ENCODE measurements around the gene FOS. TPM values are rescaled to one million over a fixed set of nuclear protein-coding genes. Genes with fewer than 3 reads are reported as not detected.

Gene FOS
- polyA plus RNA-seq, 1 donor from 2014 or later, result 296 TPM

DNA sequence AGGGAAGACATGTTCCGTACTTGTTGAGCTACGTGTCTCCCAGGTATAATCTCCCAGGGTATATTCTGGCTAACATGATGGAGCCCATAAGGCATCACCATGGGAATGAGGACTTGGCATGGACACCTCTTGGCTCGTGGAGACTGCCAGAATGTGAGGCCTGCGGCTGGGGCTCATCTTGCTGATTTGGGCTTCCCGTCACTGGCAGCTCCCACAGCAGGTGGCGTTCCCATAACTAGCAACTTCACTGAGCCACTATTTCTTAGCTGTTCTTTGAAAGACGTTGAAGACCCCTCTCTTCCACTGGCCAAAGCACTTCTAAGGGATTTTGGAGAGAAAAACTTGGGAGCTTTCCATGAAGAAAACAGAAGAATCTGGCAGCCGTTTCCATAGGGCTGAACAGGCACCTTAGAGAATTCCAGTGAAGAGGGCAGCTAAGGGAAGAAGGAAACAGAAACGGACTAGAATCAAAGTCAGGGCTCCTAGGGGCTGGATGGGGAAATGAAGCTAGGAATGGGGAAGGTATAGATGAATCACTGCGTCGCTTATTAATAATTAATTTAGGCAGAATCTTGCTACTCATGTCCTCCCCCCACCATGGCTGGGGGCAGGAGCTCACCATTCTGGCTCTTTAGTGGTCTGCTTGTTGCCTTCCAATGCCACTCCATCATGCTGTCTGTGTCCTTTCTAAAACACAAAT lies 39.7 kb upstream of the FOS start:
- H3K9me2 ChIP-seq (ENCODE audit: insufficient read depth, low read length), result no peaks in the 10 kb centered on the region
- H3K36me3 ChIP-seq (ENCODE audit: insufficient read depth, low read length), result no peaks in the 10 kb centered on the region
- TF ChIP-seq REST (IDR thresholded peaks at IDR 0.05; ENCODE audit: borderline replicate concordance) (no peak), RAD21 (conservative IDR thresholded peaks at IDR 0.05) (no peak), POLR2AphosphoS5 (IDR thresholded peaks at IDR 0.05) (no peak), SMC3 (conservative IDR thresholded peaks at IDR 0.05; ENCODE audit: poor library complexity) (no peak), MXI1 (conservative IDR thresholded peaks at IDR 0.05; ENCODE audit: poor library complexity, severe bottlenecking) (no peak), EP300 (conservative IDR thresholded peaks at IDR 0.05; ENCODE audit: poor library complexity, severe bottlenecking) (no peak), CTCF (IDR thresholded peaks at IDR 0.05; ENCODE audit: poor library complexity, severe bottlenecking) (no peak)
- H3K4me2 ChIP-seq (ENCODE audit: low read length), result peak overlapping the region; percentile 27
- H3K27me3 ChIP-seq (ENCODE audit: insufficient read depth, low read depth, low read length), result no peaks in the 10 kb centered on the region
- H2AFZ ChIP-seq (ENCODE audit: low read depth, low read length), result no peak overlapping the region
- H3K9me3 ChIP-seq (ENCODE audit: low read length), result no peaks in the 10 kb centered on the region
- no peaks in the 10 kb centered on the region for H3K79me2 ChIP-seq (replicated peaks; ENCODE audit: insufficient read depth, low read length)
- H3K4me3 ChIP-seq (ENCODE audit: low read length), result peak overlapping the region; percentile 56
- H4K20me1 ChIP-seq (ENCODE audit: insufficient read depth), result no peaks in the 10 kb centered on the region
- H3K27ac ChIP-seq (ENCODE audit: low read length), result peak overlapping the region; percentile 96
- peak overlapping the region; percentile 69 for H3K9ac ChIP-seq (ENCODE audit: low read length)
- H3F3A ChIP-seq (ENCODE audit: insufficient read depth, low read length, poor library complexity, severe bottlenecking), result peaks cover 7% of the 10 kb centered on the region

GRCh38 chr14:75240781-75241180 lies 37.8 kb upstream of the FOS start:
- Histone ChIP-seq H3K4me2 (ENCODE audit: low read length) (no peak overlapping the region), H3K9me2 (ENCODE audit: insufficient read depth, low read length) (no peaks in the 10 kb centered on the region), H3K4me3 (ENCODE audit: low read length) (no peak overlapping the region), H2AFZ (ENCODE audit: low read depth, low read length) (no peak overlapping the region), H4K20me1 (ENCODE audit: insufficient read depth) (no peaks in the 10 kb centered on the region), H3K27ac (ENCODE audit: low read length) (no peak overlapping the region), H3K9me3 (ENCODE audit: low read length) (no peaks in the 10 kb centered on the region), H3K9ac (ENCODE audit: low read length) (no peak overlapping the region), H3K79me2 (replicated peaks; ENCODE audit: insufficient read depth, low read length) (no peaks in the 10 kb centered on the region), H3F3A (ENCODE audit: insufficient read depth, low read length, poor library complexity, severe bottlenecking) (peaks cover 7% of the 10 kb centered on the region), H3K27me3 (ENCODE audit: insufficient read depth, low read depth, low read length) (no peaks in the 10 kb centered on the region), H3K36me3 (ENCODE audit: insufficient read depth, low read length) (no peaks in the 10 kb centered on the region)
- TF ChIP-seq RAD21 (conservative IDR thresholded peaks at IDR 0.05) (no peak), EP300 (conservative IDR thresholded peaks at IDR 0.05; ENCODE audit: poor library complexity, severe bottlenecking) (no peak), MXI1 (conservative IDR thresholded peaks at IDR 0.05; ENCODE audit: poor library complexity, severe bottlenecking) (no peak), TAF1 (IDR thresholded peaks at IDR 0.05; ENCODE audit: low read depth) (no peak), EZH2 (IDR thresholded peaks at IDR 0.05; ENCODE audit: borderline replicate concordance, insufficient read depth, low read length, poor library complexity, severe bottlenecking) (no peak), SMC3 (conservative IDR thresholded peaks at IDR 0.05; ENCODE audit: poor library complexity) (no peak), REST (IDR thresholded peaks at IDR 0.05; ENCODE audit: borderline replicate concordance) (no peak), POLR2AphosphoS5 (IDR thresholded peaks at IDR 0.05) (no peak), CTCF (IDR thresholded peaks at IDR 0.05; ENCODE audit: poor library complexity, severe bottlenecking) (no peak)
